Limb (tissue), 2 donors: ENCODE results near the gene SLC22A5.
"Not testable (repeated sequence)": the region's sequence is repeated elsewhere in the genome, so short reads cannot be mapped to it uniquely, and the experiment has no call there.

Experiments
- DNase-seq, 2 donors: peaks; one replicate each; pipeline ENCODE4 v3.0.0-alpha.2; 2016; ENCODE audit errors: extremely low spot score in 2 of 2

The SLC22A5 gene

DNA sequence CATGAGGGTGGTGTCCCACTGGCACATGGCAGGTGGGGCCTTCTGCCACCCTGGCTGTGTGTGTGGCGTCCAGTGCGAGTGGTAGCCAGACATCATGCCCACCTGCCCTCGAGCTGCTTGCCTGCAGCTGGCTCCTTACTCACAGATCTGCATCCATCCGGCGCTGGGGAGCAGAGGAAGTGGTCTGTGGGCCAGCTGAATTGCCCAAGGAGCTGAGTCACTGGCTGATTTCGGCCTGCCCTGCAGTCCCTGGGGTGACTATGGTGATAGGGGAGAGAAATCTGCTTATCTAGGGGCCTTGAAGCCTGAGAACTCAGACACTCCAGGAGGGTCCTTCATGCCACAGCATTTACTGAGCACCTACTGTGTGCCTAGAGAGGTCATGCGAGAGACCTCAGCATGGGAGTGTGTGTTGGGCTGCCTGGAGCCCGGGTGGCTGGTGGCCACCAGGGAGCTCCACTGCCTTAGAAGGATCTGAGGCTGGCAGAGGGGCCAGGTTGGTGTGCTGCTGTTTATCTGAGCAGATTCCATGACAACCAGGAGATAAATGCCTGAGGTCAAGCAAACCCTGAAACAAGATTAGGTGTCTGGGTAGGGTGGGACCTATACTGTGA is 57.1 kb downstream of the SLC22A5 start:
- no peak for DNase-seq

DNA sequence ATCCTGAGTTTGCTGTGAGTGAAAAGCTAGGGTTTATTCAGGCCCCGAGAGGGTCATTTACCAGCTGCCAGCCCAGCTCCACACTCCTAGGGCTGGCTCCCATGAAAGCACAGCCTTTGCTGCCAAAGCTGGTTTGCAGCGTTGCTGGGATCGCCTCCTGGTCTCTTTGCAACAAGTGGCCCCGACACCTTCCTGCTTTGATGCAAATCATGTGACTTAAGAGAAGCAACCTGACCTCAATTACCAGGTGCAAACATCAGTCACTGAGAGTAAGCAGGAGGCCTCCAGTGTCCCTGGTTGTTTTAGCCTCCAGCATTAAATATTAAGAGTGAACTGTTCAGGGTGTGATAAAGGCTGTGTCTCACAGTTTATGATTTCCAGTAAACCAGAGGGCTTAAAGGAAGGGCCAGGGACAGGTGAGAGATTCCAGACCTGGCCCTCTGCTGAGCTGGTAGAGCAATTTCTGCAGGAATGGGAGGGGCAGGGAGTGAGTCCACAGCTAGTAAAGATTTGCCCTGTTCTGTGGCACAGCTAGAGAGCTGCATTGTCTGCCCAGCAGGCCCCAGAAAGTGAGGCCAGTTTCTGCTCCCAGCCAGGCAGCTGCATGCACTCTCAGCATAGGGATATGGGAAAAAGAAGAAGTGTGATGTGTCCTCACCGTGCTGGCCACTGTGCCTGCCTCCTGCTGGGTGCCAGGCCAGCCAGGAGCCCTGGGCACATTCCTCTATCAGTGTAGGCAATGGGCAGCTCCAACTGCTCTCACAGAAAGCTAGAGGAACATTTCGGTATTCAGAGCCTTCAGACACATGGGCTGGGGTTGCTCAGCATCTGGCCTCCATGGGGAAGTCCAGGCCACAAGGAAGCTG is 58.0 kb downstream of the SLC22A5 start:
- no peak for DNase-seq

DNA sequence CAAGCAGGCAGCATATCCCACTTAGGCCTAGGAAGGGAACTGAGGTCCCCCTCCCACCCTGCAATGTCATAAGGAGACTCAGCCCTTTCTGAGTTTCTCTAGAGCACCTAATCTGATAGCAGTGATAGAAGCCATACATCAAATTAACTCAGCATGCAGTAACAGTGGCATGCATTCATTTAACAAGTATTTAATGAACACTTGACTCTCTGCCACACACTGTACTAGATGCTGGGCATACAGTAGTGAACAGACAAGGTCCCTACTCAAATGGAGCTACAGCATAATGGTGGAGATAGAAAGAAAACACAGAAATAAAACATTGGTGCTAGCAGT is 58.6 kb downstream of the SLC22A5 start:
- no peak for DNase-seq

- DNase-seq = no peak
Observed at GRCh38 chr5:132428484-132429462, 59.3 kb downstream of the SLC22A5 start.

- no peak for DNase-seq
Observed at GRCh38 chr5:132429463-132430440, 60.2 kb downstream of the SLC22A5 start.

DNA sequence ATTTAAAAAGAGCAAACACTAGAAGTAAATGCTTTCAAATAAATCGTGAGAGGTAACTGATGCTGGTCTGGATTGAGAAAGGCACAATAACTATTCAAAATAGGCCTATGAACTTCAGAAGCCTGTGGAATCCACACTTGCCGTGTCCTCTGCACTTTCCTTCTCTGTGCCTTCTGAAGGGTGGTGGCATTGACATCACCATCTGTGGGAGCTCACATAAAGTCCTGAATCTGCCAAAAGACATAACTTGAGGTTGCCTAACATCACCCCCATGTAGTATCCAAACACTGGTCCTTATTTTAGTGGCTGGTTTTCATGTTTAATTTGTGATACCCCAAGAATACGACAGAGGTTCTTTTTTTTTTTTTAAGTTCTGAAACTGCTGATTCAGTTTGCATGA is 61.2 kb downstream of the SLC22A5 start:
- DNase-seq = no peak

GRCh38 chr5:132431632-132432031 is 62.1 kb downstream of the SLC22A5 start:
- no peak for DNase-seq

GRCh38 chr5:132433141-132433540 is 63.6 kb downstream of the SLC22A5 start:
- no peak for DNase-seq

DNA sequence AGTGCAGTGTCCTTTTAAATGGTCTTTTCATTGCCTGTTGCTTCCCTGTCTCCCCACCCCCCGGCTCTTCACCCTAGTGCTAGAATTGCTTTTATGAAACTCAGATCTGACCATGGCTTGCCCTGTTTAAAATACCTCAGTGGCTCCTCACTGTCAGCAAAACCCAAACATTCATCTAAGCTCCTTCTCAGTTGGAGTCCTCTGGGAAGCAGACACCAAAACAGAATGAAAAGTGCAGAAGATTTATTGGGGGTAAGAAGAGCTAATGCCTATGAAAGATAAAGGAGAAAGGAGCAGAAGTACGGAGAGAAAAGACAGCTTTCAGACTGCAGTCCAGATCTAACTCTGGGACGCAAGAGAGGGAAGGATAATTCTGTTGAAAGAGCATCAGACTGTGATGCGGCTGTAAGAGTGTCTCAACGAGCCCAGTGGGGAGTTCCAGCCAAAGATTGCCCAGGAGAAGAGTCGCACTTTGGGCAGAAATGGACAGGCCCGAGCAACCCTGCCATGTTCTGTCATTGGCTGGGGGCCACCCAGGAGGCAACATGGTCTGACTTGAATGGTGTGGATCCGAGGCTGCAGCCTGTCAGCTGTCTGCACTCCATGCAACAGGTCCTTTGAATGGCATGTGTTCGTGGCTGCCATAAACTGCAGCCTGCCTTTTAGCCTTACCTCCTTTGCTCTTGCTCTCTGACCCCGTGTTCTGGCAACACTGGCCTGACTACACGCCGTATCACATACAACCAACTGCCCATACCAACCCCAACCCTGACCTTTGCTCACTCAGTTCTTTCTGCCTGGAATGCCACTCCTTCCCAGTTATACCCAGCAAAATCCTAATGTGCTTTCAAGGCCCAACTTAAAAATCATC is 65.1 kb downstream of the SLC22A5 start:
- no peak for DNase-seq

DNA sequence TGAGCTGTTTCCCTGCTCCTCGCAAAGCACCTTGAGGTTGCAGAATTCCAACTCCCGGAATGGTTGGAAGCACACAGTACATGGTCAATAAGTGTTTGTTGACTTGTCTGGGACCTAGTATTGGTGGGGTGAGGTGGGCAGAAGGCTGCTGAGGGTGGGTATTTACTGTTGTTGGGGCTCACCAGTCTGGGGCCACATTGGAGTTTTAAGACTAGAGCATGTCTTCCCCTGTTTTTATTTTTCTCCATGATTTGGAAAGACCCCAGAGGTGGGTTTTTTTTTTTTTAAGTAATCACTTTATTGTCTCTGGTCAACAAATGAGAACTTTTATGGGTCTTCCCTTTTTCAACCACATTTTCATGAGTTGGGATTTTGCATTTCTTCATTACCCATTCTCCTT is 65.9 kb downstream of the SLC22A5 start:
- DNase-seq = no peak

DNA sequence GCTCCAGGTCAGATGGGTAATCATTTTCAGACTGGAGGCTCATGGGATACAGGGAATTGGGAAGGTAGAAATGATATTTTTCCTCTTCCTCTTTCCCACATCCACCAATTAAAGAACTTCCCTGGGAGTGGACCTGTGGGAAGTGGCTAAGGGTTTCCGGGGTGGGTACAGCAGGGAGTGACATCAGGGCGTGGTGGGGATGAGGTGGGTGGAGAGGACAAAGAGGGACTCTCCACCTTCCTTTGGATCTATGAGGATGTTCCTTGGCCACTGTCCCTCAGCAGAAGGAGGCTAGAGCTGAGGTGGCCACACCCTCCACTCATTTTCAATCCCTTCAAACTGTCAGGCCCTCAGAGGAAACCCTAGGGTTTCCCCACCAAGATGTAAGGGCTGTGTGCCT is 66.4 kb downstream of the SLC22A5 start:
- no peak for DNase-seq

DNA sequence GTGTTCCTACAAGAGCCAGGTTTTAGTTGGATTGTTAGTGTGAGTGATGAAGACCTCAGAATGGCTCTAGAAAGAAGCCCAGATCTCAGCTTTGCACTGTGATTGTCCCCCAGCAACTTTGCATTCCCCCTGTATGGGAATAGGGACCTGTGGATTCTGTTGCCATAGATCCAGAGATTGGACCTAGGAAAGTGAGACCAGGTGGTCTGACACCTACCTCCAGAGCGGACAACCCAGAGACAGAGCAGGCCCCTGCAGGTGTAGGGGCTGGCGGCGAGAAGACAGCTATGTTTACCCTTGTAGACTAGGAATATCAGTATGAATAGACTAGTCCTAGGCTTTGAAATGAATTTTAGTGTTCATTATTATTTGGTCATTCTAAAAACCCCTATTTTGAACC is 67.4 kb downstream of the SLC22A5 start:
- no peak for DNase-seq

GRCh38 chr5:132437604-132438266 is 68.2 kb downstream of the SLC22A5 start:
- peak; percentile 48 to 58 for DNase-seq

GRCh38 chr5:132438267-132438645 is 68.7 kb downstream of the SLC22A5 start:
- DNase-seq = not testable (repeated sequence)

DNA sequence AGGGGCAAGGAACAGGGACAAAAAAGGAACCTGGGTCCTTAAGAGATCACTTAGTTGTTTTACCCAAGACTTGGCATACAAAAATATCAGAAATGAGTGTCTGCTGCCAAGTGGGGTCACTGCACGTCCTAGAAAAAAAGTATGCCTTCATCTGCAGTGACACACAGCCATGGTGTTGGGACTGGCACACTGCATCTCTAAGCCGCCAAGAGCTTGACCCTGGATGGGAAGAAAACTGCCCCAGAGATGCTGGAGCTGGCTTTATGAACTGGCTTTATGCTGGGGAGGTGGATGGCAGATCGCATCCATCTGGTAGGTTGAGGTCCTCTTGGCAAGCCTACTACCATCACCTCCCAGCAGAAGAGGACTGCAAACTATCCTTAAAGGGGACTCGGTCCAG is 69.4 kb downstream of the SLC22A5 start:
- DNase-seq = no peak

DNA sequence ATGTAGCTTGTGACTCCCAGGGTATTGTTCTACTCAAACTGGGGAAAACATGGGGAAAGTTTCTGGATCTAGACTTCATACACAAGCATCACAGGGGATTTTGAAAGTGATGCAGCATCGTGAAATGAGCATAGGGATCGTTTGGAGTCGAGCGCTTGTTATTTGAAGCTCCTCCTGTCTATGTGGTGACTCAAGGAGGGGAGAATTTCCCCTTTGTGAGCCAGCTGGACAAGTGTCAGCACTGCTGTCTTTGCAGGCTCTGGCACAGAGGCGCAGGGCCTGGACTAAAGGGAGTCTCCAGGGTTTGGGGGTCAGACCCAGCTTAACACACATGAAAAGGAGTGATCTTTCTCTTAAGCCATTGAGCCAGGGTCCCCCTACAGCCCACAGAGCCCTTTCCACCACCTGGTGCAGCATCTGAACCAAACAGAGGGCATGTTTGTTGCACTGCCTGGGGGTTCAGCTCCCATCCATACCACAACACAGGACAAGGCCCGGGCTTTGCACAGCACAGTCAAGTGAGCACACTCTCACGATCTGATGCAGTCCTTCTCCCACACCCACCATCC is 70.1 kb downstream of the SLC22A5 start:
- DNase-seq = peak in 1 of 2 donors; percentile 24

DNA sequence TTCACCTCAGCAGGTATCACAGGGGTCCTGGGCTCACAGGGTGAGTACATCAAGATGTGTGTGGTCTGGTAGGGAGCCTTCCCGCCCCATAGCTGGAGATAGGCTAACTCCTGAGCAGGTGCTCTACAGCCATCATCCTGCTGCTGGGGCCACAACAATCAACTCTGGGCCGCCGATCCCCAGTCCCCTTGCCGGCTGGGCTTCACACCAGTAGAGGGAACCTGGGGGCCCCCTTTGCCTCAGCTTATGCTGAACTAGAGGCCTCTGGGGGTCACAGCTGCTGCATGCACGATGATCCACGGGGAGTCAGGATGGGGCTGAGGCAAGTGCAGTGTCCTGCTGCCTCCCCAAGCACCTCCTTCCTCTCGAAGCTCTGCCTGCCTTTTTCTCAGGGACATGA is 74.6 kb downstream of the SLC22A5 start:
- no peak for DNase-seq
